Amniotic epithelial cell (primary cell): ENCODE measurements around the gene CDH23.

Source experiments
- DNase-seq: peaks from one replicate; pipeline ENCODE4 v3.0.0-alpha.2; 2010; ENCODE audit warnings: low read depth

The CDH23 gene

GRCh38 chr10:71818674-71819260 lies 422.0 kb downstream of the CDH23 start:
- DNase-seq, result no peak

GRCh38 chr10:71819441-71819861 lies 422.7 kb downstream of the CDH23 start:
- no peak for DNase-seq

GRCh38 chr10:71819985-71820384 lies 423.3 kb downstream of the CDH23 start:
- DNase-seq, result no peak

GRCh38 chr10:71820966-71821365 lies 424.2 kb downstream of the CDH23 start:
- DNase-seq, result no peak

- peak; percentile 48 for DNase-seq
Measured at GRCh38 chr10:71821909-71822763, 425.4 kb downstream of the CDH23 start.

- DNase-seq, result no peak
Measured at GRCh38 chr10:71823356-71823755, 426.6 kb downstream of the CDH23 start.

GRCh38 chr10:71824333-71824732 lies 427.6 kb downstream of the CDH23 start:
- no peak for DNase-seq

GRCh38 chr10:71825217-71825616 lies 428.5 kb downstream of the CDH23 start:
- no peak for DNase-seq

GRCh38 chr10:71827852-71828251 lies 431.1 kb downstream of the CDH23 start:
- DNase-seq, result no peak

GRCh38 chr10:71828702-71829101 lies 432.0 kb downstream of the CDH23 start:
- no peak for DNase-seq

- no peak for DNase-seq
Measured at GRCh38 chr10:71829171-71829570, 432.5 kb downstream of the CDH23 start.

- DNase-seq, result no peak
Measured at GRCh38 chr10:71829896-71830295, 433.2 kb downstream of the CDH23 start.

GRCh38 chr10:71830726-71831125 lies 434.0 kb downstream of the CDH23 start:
- DNase-seq, result no peak

- DNase-seq, result peak; percentile 59
Measured at GRCh38 chr10:71831646-71832552, 435.2 kb downstream of the CDH23 start.

- DNase-seq, result no peak
Measured at GRCh38 chr10:71832967-71833366, 436.2 kb downstream of the CDH23 start.

GRCh38 chr10:71833451-71834342 lies 437.0 kb downstream of the CDH23 start:
- no peak for DNase-seq

GRCh38 chr10:71834343-71834674 lies 437.6 kb downstream of the CDH23 start:
- DNase-seq, result no peak

- peak; percentile 91 for DNase-seq
Measured at GRCh38 chr10:71835671-71836595, 439.2 kb downstream of the CDH23 start.

- no peak for DNase-seq
Measured at GRCh38 chr10:71836596-71836974, 439.9 kb downstream of the CDH23 start.

GRCh38 chr10:71837098-71837827 lies 440.5 kb downstream of the CDH23 start:
- peak; percentile 51 for DNase-seq
